Measurements from ENCODE around the gene CMTM2. TPM values are rescaled to one million over a fixed set of nuclear protein-coding genes. Genes with fewer than 3 reads are reported as not detected.

CMTM2 gene
- total RNA-seq, 1 donor from 2014 or later, result not detected

DNA sequence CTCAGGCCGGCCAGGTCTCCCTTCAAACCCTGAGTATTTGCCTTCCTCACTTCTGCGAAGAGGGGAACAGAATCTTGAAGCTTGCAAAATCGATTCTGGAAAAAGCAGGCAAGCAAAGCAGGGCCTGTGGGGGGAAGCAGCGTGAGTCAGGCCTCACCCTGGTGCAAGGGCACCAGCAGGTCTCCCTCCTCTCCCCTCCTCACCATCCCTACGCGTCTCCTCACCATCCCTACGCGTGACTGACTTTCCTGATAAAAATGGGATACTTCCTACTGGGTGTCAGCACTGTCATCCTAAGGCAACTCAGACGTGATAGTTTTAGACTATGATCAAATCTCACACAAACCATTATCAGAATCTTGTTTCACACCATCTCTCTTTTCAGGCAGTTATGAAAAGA lies 37.3 kb downstream of the CMTM2 start:
- Histone ChIP-seq H3K27me3 (no peaks in the 10 kb centered on the region), H3K79me2 (ENCODE audit: low read depth) (no peaks in the 10 kb centered on the region), H3K4me3 (no peak overlapping the region), H3K36me3 (peaks cover 10% of the 10 kb centered on the region), H3K27ac (no peak overlapping the region), H3K9ac (no peak overlapping the region), H2AFZ (replicated peaks) (no peak overlapping the region), H3F3A (ENCODE audit: low read depth) (peaks cover 24% of the 10 kb centered on the region), H3K9me3 (ENCODE audit: low read depth) (no peaks in the 10 kb centered on the region), H3K4me1 (peaks cover 12% of the 10 kb centered on the region), H4K20me1 (ENCODE audit: low read depth) (peaks cover 5% of the 10 kb centered on the region), H3K4me2 (peak overlapping the region; percentile 18)
- Mint-ChIP-seq H3K9me3 (no peaks in the 10 kb centered on the region), H3K27me3 (ENCODE audit: insufficient read depth, low read depth) (peaks cover 3% of the 10 kb centered on the region), H3K27ac (no peak overlapping the region), H3K4me1 (peaks cover 27% of the 10 kb centered on the region), H3K36me3 (peaks cover 30% of the 10 kb centered on the region), H3K4me3 (no peak overlapping the region)
- DNase-seq (ENCODE audit: low spot score), result no peak
- no peak for TF ChIP-seq EZH2phosphoT487 (IDR thresholded peaks at IDR 0.05)
- TF ChIP-seq, protein P1, sequence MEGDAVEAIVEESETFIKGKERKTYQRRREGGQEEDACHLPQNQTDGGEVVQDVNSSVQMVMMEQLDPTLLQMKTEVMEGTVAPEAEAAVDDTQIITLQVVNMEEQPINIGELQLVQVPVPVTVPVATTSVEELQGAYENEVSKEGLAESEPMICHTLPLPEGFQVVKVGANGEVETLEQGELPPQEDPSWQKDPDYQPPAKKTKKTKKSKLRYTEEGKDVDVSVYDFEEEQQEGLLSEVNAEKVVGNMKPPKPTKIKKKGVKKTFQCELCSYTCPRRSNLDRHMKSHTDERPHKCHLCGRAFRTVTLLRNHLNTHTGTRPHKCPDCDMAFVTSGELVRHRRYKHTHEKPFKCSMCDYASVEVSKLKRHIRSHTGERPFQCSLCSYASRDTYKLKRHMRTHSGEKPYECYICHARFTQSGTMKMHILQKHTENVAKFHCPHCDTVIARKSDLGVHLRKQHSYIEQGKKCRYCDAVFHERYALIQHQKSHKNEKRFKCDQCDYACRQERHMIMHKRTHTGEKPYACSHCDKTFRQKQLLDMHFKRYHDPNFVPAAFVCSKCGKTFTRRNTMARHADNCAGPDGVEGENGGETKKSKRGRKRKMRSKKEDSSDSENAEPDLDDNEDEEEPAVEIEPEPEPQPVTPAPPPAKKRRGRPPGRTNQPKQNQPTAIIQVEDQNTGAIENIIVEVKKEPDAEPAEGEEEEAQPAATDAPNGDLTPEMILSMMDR (IDR thresholded peaks at IDR 0.05), result no peak
- TF ChIP-seq EZH2 (IDR thresholded peaks at IDR 0.05), result no peak

DNA sequence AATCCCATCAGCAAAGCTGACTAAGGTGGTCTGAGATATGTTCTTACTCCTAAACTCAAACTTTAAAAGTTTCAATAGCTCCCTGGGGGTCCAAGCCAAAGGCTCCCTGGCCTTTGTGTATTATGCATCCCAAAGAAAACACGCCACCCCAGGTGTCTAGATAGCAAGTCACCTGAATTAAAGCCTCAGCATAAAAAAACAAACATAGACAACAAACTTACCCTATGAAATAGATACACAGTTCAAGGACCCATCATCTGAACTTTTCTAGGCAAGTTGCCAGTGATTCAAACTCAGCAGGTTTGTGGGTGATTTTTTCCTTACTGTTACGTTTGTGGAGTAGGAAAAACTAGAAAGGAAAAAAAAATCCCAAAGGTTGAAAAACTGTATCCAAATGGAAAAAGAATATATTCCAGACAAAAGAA lies 37.8 kb downstream of the CMTM2 start:
- Histone ChIP-seq H3K4me2 (peak overlapping the region; percentile 18), H3K4me1 (peaks cover 12% of the 10 kb centered on the region), H3K27me3 (no peaks in the 10 kb centered on the region), H3K79me2 (ENCODE audit: low read depth) (no peaks in the 10 kb centered on the region), H3K9ac (no peak overlapping the region), H3K4me3 (no peak overlapping the region), H3K36me3 (peaks cover 10% of the 10 kb centered on the region), H3F3A (ENCODE audit: low read depth) (peaks cover 24% of the 10 kb centered on the region), H3K27ac (no peak overlapping the region), H2AFZ (replicated peaks) (no peak overlapping the region), H3K9me3 (ENCODE audit: low read depth) (no peaks in the 10 kb centered on the region), H4K20me1 (ENCODE audit: low read depth) (peaks cover 5% of the 10 kb centered on the region)
- TF ChIP-seq EZH2 (IDR thresholded peaks at IDR 0.05), result no peak
- TF ChIP-seq EZH2phosphoT487 (IDR thresholded peaks at IDR 0.05), result no peak
- TF ChIP-seq, protein P1 (IDR thresholded peaks at IDR 0.05), result no peak
- DNase-seq (ENCODE audit: low spot score), result no peak
- Mint-ChIP-seq H3K4me1 (peaks cover 27% of the 10 kb centered on the region), H3K27me3 (ENCODE audit: insufficient read depth, low read depth) (peaks cover 2% of the 10 kb centered on the region), H3K9me3 (no peaks in the 10 kb centered on the region), H3K4me3 (no peak overlapping the region), H3K27ac (no peak overlapping the region), H3K36me3 (peaks cover 30% of the 10 kb centered on the region)

DNA sequence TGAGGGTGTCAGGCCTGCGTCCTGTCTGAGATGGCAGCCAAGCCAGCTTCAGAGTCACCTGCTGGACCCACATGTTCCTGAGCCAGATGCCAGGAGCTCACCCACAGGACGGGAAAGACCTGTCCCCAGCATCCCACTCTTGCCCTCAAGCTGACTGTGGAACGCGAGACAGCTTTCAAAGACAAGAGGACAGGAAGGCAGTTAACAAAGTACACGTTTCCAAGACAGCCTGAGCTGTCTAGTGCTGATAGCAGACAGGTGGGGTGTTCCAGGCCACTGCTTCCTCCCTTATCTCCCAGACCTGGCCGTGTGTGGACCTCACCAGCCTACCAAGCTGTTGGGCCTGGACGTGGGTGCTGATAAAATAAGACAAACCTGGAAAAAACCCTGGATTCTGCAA lies 38.5 kb downstream of the CMTM2 start:
- peaks cover 24% of the 10 kb centered on the region for H3F3A ChIP-seq (ENCODE audit: low read depth)
- H3K4me3 ChIP-seq, result no peak overlapping the region
- no peak overlapping the region for H2AFZ ChIP-seq (replicated peaks)
- Mint-ChIP-seq H3K27me3 (ENCODE audit: insufficient read depth, low read depth) (peaks cover under 1% of the 10 kb centered on the region), H3K36me3 (peaks cover 26% of the 10 kb centered on the region), H3K9me3 (no peaks in the 10 kb centered on the region), H3K4me3 (no peak overlapping the region), H3K27ac (no peak overlapping the region), H3K4me1 (peaks cover 27% of the 10 kb centered on the region)
- DNase-seq (ENCODE audit: low spot score), result no peak
- no peak overlapping the region for H3K4me2 ChIP-seq
- H3K9me3 ChIP-seq (ENCODE audit: low read depth), result no peaks in the 10 kb centered on the region
- peaks cover 5% of the 10 kb centered on the region for H4K20me1 ChIP-seq (ENCODE audit: low read depth)
- TF ChIP-seq EZH2 (IDR thresholded peaks at IDR 0.05) (no peak), EZH2phosphoT487 (IDR thresholded peaks at IDR 0.05) (no peak)
- TF ChIP-seq, protein P1 (IDR thresholded peaks at IDR 0.05), result no peak
- no peaks in the 10 kb centered on the region for H3K27me3 ChIP-seq
- H3K9ac ChIP-seq, result no peak overlapping the region
- peaks cover 12% of the 10 kb centered on the region for H3K4me1 ChIP-seq
- H3K79me2 ChIP-seq (ENCODE audit: low read depth), result no peaks in the 10 kb centered on the region
- H3K36me3 ChIP-seq, result peaks cover 9% of the 10 kb centered on the region
- H3K27ac ChIP-seq, result no peak overlapping the region

Measured in neural progenitor cell (in vitro differentiated cells).